K562 (cell line): ENCODE data around the gene B4GALT5. TPM values are rescaled to one million over a fixed set of nuclear protein-coding genes. Genes with fewer than 3 reads are reported as not detected.

Experiments
- ARID3A ChIP-seq: IDR thresholded peaks from 2 replicates; pipeline ENCODE4 v1.6.1; 2012; ENCODE audit warnings: low read depth, low read length, improper control_type of control experiment, borderline replicate concordance
- CHCHD3 ChIP-seq: fragments of 250-450 bp; sonication (Bioruptor Pico); IDR thresholded peaks from 2 replicates; pipeline ENCODE4 v2.1.2; 2022; ENCODE audit warnings: mild to moderate bottlenecking
- CTBP1 ChIP-seq: fragments of 450-650 bp; IDR thresholded peaks from 2 replicates; pipeline ENCODE4 v1.6.1; 2016; ENCODE audit warnings: borderline replicate concordance
- FOS ChIP-seq: IDR thresholded peaks from 3 replicates; pipeline ENCODE4 v1.6.1; 2011; ENCODE audit not compliant: insufficient read length; ENCODE audit errors: extremely low read depth
- GTF2A2 ChIP-seq: IDR thresholded peaks from 2 replicates; pipeline ENCODE4 v1.6.1; 2016; ENCODE audit warnings: mild to moderate bottlenecking, missing genetic modification characterization, missing compliant biosample characterization
- GTF2B ChIP-seq: IDR thresholded peaks from 2 replicates; pipeline ENCODE4 v1.6.1; 2011; ENCODE audit not compliant: insufficient read length; ENCODE audit errors: extremely low read depth
- HINFP ChIP-seq: fragments of 450-650 bp; conservative IDR thresholded peaks from 2 replicates; pipeline ENCODE4 v1.6.1; 2016; ENCODE audit warnings: missing genetic modification characterization, low read depth, mild to moderate bottlenecking, control low read depth, missing compliant biosample characterization
- HNRNPH1 ChIP-seq: fragments of 200-400 bp; formaldehyde crosslinking; optimal IDR thresholded peaks from 2 replicates; pipeline ENCODE3; 2017; ENCODE audit warnings: low read depth, mild to moderate bottlenecking, low read length, moderate library complexity
- HNRNPUL1 ChIP-seq: fragments of 200-400 bp; formaldehyde crosslinking; IDR thresholded peaks from 2 replicates; pipeline ENCODE4 v1.6.1; 2017; ENCODE audit warnings: low read length
- JUNB ChIP-seq: fragments of 450-650 bp; formaldehyde crosslinking; conservative IDR thresholded peaks from 2 replicates; pipeline ENCODE4 v1.4.0; 2020; ENCODE audit warnings: mild to moderate bottlenecking
- JUND ChIP-seq, 2 experiments: IDR thresholded peaks; 2 replicates in 1 of 2; 3 replicates in 1 of 2; pipeline ENCODE4 v1.6.1; 2011; ENCODE audit warnings: borderline replicate concordance in 2 of 2, low read depth in 2 of 2, low read length in 2 of 2, improper control_type of control experiment in 1 of 2, missing biosample characterization in 1 of 2, missing genetic modification characterization in 1 of 2, missing genetic modification reagents in 1 of 2
- MEIS2 ChIP-seq: fragments of 450-650 bp; IDR thresholded peaks from 2 replicates; pipeline ENCODE4 v1.6.1; 2014; ENCODE audit warnings: mild to moderate bottlenecking; ENCODE audit not compliant: partially characterized antibody
- PHF21A ChIP-seq: fragments of 450-650 bp; IDR thresholded peaks from 2 replicates; pipeline ENCODE4 v1.6.1; 2017; ENCODE audit warnings: low read depth, borderline replicate concordance
- TFAM ChIP-seq: fragments of 250-450 bp; sonication (Bioruptor Pico); conservative IDR thresholded peaks from 2 replicates; pipeline ENCODE4 v1.5.0; 2021; ENCODE audit warnings: mild to moderate bottlenecking, moderate library complexity
- THAP12 ChIP-seq: fragments of 250-450 bp; sonication (Bioruptor Pico); IDR thresholded peaks from 2 replicates; pipeline ENCODE4 v1.9.0; 2021; ENCODE audit warnings: mild to moderate bottlenecking, inconsistent platforms
- TRIM28 ChIP-seq: fragments of 450-650 bp; IDR thresholded peaks from 2 replicates; pipeline ENCODE4 v1.6.1; 2017
- WHSC1 ChIP-seq: IDR thresholded peaks from one replicate; pipeline ENCODE4 v1.6.1; 2012; ENCODE audit warnings: low read length, control low read depth, inconsistent platforms
- ZBTB7A ChIP-seq: IDR thresholded peaks from 2 replicates; pipeline ENCODE4 v1.6.1; 2011; ENCODE audit warnings: low read depth, mild to moderate bottlenecking, low read length, moderate library complexity, borderline replicate concordance; ENCODE audit not compliant: control insufficient read depth
- ZEB2 ChIP-seq: fragments of 450-650 bp; IDR thresholded peaks from 2 replicates; pipeline ENCODE4 v1.6.1; 2016
- ZNF143 ChIP-seq: sonication (generic); formaldehyde crosslinking; IDR thresholded peaks from 2 replicates; pipeline ENCODE4 v1.9.0; 2022; ENCODE audit warnings: mild to moderate bottlenecking, missing genetic modification reagents
- ZNF197 ChIP-seq: fragments of 200-800 bp; sonication (Bioruptor generic); IDR thresholded peaks from 2 replicates; pipeline ENCODE4 v1.6.1; 2016; ENCODE audit warnings: low read depth, missing genetic modification characterization, missing compliant biosample characterization
- ZNF384 ChIP-seq: IDR thresholded peaks from 2 replicates; pipeline ENCODE4 v1.6.1; 2012; ENCODE audit warnings: low read depth, low read length, improper control_type of control experiment
- ZNF764 ChIP-seq: fragments of 250-450 bp; sonication (Bioruptor Pico); IDR thresholded peaks from 2 replicates; pipeline ENCODE4 v1.4.0; 2020; ENCODE audit warnings: low read depth, mild to moderate bottlenecking, moderate library complexity
- polyA plus RNA-seq, 8 experiments: library from polyadenylated mRNA; depleted of rRNA in 4 of 8; stranded (reverse) in 5 of 8; unstranded in 3 of 8; fragments of >200 nt; fragmentation: Nextera tagmentation in 2 of 8; fragmentation: Illumina TruSeq in 1 of 8; extraction: Ambion mirVana in 2 of 8; extraction: Trizol in 1 of 8; gene quantifications; 2 replicates each; pipeline versions ENCODE4 v1.2.1 to v1.2.3, GENCODE V29; 2011 to 2014; ENCODE audit warnings: inconsistent platforms in 1 of 8, missing spikeins in 1 of 8
- total RNA-seq, 7 experiments: library from RNA; depleted of rRNA in 6 of 7; stranded (reverse); fragments of >200 nt in 6 of 7; fragmentation: Illumina TruSeq in 2 of 7; extraction: Trizol in 2 of 7; gene quantifications; 2 replicates each; pipeline versions ENCODE4 v1.2.1 to v1.2.3, GENCODE V29; 2011 to 2021; ENCODE audit warnings: low replicate concordance in 1 of 7

B4GALT5 gene
- total and polyA plus RNA-seq, 9 of the 15 experiments (the other 6 are each of a cell fraction or from before 2014, with no cell fraction given), result 8.5 to 32.6 (median 23.4) TPM

GRCh38 chr20:49699200-49699992 lies 14.3 kb downstream of the B4GALT5 start (continued):
- TF ChIP-seq ARID3A (peak; percentile 76; the same call in 1 of the 2 replicates), JUND (IDR thresholded peaks at IDR 0.05; ENCODE audit: borderline replicate concordance, low read depth, low read length) (peak; percentile 74), JUND (tag; IDR thresholded peaks at IDR 0.05; ENCODE audit: borderline replicate concordance, low read depth, low read length) (peak; percentile 51; the same call in 1 of the 3 replicates), FOS (peak; percentile 16), WHSC1 (no peak), CTBP1 (peak; percentile 47; the same call in 1 of the 2 replicates), JUNB (CRISPR knock-in tag) (no peak), ZNF764 (CRISPR knock-in tag) (no peak), MEIS2 (peak; percentile 93), PHF21A (no peak), ZNF197 (CRISPR knock-in tag) (no peak), ZNF384 (peak; percentile 85), GTF2B (no peak), HINFP (tag) (no peak), HNRNPUL1 (no peak), THAP12 (CRISPR knock-in tag) (no peak), ZNF143 (CRISPR knock-in tag) (no peak), TRIM28 (no peak), GTF2A2 (tag) (no peak), HNRNPH1 (no peak), CHCHD3 (no peak), ZBTB7A (no peak), TFAM (no peak), ZEB2 (peak; percentile 53; the same call in 1 of the 2 replicates)
